ENCODE measurements around the gene CNOT6. TPM values are rescaled to one million over a fixed set of nuclear protein-coding genes. Genes with fewer than 3 reads are reported as not detected.
A peak's percentile ranks its signal among the peaks of the same experiment; 100 is the strongest.

The CNOT6 gene
- total and polyA plus RNA-seq, 11 donors, result 3.1 to 18.8 (median 12.9) TPM

DNA sequence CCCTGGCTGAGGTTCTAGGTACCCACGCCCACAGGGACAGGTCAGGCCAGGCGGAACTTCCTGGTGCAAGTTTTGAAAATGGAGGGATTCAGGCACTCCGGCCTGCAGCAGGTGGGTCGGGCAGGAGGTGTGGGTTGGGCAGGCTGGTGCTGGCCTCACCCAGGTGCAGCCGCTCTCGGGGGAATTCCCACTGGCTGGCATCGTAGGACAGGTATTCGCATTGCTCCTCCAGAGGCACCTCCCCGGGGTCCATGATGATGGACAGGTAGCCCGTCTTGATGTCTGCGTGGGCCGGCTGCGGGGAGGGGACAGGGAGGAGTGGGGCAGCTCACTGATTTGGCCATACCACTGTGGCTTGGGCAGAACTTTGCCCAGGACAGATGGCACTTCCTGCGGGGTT is 125.8 kb downstream of the CNOT6 start:
- Histone ChIP-seq H3K9me3 (peaks cover 0 to 3% (median 0%) of the 10 kb centered on the region in 12 donors), H3K36me3 (peaks cover 0 to 20% (median 0%) of the 10 kb centered on the region in 9 donors), H3K27ac (no peak overlapping the region), H3K4me3 (no peak overlapping the region), H3K4me1 (peaks cover 0 to 18% (median 3%) of the 10 kb centered on the region in 12 donors), H3K27me3 (peaks cover 0 to 18% (median 2%) of the 10 kb centered on the region in 9 donors)
- ATAC-seq (no peak), DNase-seq (no peak)
- WGBS, 4 donors, result 83 to 96% (median 92%) methylated on average over 9 to 14 of the region's 14 CpGs
- intact Hi-C loops (cut with DNase I), result no loop called here
- no peak for TF ChIP-seq POLR2A (IDR thresholded peaks at IDR 0.05)

DNA sequence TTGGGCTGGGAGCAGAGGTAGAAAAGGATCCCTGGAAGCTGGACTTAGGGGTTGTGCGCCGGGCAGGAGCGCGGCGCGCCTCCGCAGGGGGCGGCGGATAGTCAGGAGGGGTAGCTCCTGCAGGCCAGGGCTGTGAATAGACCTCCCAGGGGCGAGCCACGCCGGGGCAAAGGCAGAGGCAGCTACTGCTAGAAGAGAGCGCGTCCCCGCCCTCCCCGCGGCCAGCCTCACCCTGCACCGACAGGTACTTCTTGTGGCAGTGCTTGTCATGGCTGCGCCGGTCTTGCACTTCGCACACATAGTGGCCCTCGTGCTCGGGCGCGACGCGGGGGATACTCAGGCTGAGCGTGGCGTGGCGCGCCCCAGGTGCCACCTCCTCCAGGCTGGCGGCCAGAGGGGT is 127.1 kb downstream of the CNOT6 start:
- no peak overlapping the region for H3K27ac ChIP-seq
- peaks cover 0 to 18% (median 3%) of the 10 kb centered on the region in 12 donors for H3K4me1 ChIP-seq
- no peaks in the 10 kb centered on the region for H3K9me3 ChIP-seq
- intact Hi-C loops (cut with DNase I), result no loop called here
- H3K27me3 ChIP-seq, result peaks cover 0 to 18% (median 2%) of the 10 kb centered on the region in 9 donors
- ATAC-seq (no peak), DNase-seq (no peak)
- H3K4me3 ChIP-seq, result no peak overlapping the region
- H3K36me3 ChIP-seq, result peaks cover 0 to 18% (median 0%) of the 10 kb centered on the region in 9 donors
- WGBS, 4 donors, result 80 to 94% (median 82%) methylated on average over 25 to 32 of the region's 32 CpGs
- TF ChIP-seq POLR2A (IDR thresholded peaks at IDR 0.05), result no peak
- TF ChIP-seq, protein P1, sequence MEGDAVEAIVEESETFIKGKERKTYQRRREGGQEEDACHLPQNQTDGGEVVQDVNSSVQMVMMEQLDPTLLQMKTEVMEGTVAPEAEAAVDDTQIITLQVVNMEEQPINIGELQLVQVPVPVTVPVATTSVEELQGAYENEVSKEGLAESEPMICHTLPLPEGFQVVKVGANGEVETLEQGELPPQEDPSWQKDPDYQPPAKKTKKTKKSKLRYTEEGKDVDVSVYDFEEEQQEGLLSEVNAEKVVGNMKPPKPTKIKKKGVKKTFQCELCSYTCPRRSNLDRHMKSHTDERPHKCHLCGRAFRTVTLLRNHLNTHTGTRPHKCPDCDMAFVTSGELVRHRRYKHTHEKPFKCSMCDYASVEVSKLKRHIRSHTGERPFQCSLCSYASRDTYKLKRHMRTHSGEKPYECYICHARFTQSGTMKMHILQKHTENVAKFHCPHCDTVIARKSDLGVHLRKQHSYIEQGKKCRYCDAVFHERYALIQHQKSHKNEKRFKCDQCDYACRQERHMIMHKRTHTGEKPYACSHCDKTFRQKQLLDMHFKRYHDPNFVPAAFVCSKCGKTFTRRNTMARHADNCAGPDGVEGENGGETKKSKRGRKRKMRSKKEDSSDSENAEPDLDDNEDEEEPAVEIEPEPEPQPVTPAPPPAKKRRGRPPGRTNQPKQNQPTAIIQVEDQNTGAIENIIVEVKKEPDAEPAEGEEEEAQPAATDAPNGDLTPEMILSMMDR (IDR thresholded peaks at IDR 0.05), result no peak

DNA sequence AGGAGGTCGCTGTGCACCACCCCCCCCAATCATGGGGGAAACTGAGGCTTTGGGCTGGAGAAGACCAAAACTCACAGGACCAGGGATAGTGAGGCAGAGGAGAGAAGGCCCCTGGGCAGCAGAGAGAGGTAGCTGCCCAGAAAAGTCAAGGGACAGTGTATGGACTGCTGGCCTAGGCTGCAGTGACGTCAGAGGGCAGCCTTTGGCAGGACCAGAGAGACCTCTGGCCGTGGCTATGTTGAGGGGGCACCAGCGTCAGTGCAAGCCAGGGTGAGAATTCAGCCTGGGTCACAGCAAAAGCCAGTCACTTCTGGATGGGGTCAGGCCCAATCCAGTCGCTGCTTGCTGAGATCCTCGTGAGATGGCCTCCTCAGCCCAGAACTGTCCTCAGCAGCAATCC is 128.7 kb downstream of the CNOT6 start:
- no peak for ATAC-seq
- peaks cover 0 to 18% (median 3%) of the 10 kb centered on the region in 12 donors for H3K4me1 ChIP-seq
- DNase-seq, result no peak
- H3K4me3 ChIP-seq, result no peak overlapping the region
- peaks cover 0 to 13% (median 0%) of the 10 kb centered on the region in 9 donors for H3K36me3 ChIP-seq
- intact Hi-C loops (cut with DNase I), result no loop called here
- H3K9me3 ChIP-seq, result no peaks in the 10 kb centered on the region
- TF ChIP-seq, protein P1 (IDR thresholded peaks at IDR 0.05), result no peak
- TF ChIP-seq POLR2A (IDR thresholded peaks at IDR 0.05), result no peak
- WGBS, 4 donors, result 80 to 93% (median 88%) methylated on average over 4 to 6 of the region's 6 CpGs
- H3K27ac ChIP-seq, result peak overlapping the region in 7 of 12 donors; percentile 30 to 66 (median 51)
- H3K27me3 ChIP-seq, result peaks cover 0 to 18% (median 2%) of the 10 kb centered on the region in 9 donors

DNA sequence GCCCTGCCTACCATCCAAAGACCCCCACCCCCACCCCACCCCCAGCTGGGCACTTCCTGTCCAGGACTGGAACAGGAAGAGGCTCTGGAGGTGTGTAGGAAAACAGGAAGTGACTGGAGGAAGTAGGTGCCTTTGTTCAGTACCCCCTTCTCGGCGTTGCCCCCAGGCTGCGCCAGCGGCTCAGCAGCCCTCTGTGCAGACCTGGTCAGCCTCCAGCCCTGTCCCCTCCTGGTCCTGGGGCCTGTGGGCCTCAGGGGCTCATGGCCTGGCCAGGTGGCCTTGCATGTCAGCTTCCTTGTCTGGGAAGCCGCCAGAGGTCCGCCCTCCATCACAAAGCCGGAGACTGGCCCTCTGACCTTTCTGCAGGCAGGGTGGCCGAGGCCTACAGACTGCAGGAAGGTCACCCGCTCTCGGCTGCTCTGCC is 129.2 kb downstream of the CNOT6 start:
- TF ChIP-seq, protein P1 (IDR thresholded peaks at IDR 0.05), result no peak
- TF ChIP-seq POLR2A (IDR thresholded peaks at IDR 0.05), result no peak
- H3K4me3 ChIP-seq, result no peak overlapping the region
- 65 to 91% (median 73%) methylated on average over 9 to 10 of the region's 10 CpGs for WGBS, 4 donors
- ATAC-seq (peak in 1 of 4 donors; percentile 50), DNase-seq (no peak)
- H3K9me3 ChIP-seq, result no peaks in the 10 kb centered on the region
- H3K4me1 ChIP-seq, result peaks cover 0 to 18% (median 3%) of the 10 kb centered on the region in 12 donors
- peak overlapping the region in 10 of 12 donors; percentile 3 to 68 (median 48) for H3K27ac ChIP-seq
- intact Hi-C loops (cut with DNase I), result no loop called here
- H3K27me3 ChIP-seq, result peaks cover 0 to 17% (median 2%) of the 10 kb centered on the region in 9 donors
- H3K36me3 ChIP-seq, result peaks cover 0 to 12% (median 0%) of the 10 kb centered on the region in 9 donors

Data from heart left ventricle (tissue), 16 donors.